ENCODE data around the gene GPR55.

DNA sequence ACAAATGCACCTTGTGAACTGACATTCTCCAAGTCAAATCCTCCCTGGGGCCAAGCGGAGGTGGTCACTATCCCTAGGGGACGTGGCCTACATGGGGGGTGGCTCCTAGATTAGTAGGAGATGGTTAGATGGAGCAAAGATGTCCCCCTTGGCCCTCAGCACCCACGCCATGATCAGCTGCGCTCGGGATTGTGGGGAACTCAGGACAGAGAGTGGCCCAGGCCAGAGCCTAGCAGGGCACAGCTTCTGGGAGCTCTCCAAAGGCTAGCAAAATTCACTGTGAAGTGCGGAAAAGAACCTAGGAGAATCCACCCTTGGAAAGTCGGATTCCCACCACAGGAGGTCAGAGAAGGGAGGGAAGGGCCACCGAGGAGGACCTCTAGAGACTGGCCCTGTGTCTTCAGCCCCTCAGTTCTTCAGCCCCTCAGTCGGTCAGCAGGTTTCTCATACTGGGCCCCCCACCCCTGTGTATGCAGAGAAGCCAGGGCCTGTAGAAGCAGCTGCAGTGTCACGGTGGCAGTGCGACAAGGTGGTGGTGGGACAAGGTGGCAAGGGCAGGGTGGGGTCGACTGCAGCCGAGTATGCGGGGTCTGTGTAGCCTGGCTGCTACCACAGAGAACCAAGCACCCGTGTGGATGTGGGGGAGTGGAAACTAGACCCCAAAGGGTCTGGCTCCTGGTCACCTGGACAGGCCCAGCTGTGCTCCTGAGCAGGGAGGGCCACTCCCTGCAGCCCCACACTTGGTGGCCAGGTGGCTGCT is 18.4 kb downstream of the GPR55 start:
- TF ChIP-seq, protein P1, sequence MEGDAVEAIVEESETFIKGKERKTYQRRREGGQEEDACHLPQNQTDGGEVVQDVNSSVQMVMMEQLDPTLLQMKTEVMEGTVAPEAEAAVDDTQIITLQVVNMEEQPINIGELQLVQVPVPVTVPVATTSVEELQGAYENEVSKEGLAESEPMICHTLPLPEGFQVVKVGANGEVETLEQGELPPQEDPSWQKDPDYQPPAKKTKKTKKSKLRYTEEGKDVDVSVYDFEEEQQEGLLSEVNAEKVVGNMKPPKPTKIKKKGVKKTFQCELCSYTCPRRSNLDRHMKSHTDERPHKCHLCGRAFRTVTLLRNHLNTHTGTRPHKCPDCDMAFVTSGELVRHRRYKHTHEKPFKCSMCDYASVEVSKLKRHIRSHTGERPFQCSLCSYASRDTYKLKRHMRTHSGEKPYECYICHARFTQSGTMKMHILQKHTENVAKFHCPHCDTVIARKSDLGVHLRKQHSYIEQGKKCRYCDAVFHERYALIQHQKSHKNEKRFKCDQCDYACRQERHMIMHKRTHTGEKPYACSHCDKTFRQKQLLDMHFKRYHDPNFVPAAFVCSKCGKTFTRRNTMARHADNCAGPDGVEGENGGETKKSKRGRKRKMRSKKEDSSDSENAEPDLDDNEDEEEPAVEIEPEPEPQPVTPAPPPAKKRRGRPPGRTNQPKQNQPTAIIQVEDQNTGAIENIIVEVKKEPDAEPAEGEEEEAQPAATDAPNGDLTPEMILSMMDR (IDR thresholded peaks at IDR 0.05 in 2 of 3, conservative IDR thresholded peaks at IDR 0.05 in 1 of 3; ENCODE audit: borderline replicate concordance in 1 of 3, insufficient read depth in 1 of 3, low read depth in 2 of 3, low read length in 2 of 3) = no peak
- TF ChIP-seq POLR2AphosphoS5 (IDR thresholded peaks at IDR 0.05; ENCODE audit: low read depth, low read length) (no peak), ELF1 (IDR thresholded peaks at IDR 0.05; ENCODE audit: borderline replicate concordance, low read depth) (no peak), ZNF274 (IDR thresholded peaks at IDR 0.05; ENCODE audit: low read depth, low read length) (no peak), JUND (IDR thresholded peaks at IDR 0.05) (no peak), EZH2 (IDR thresholded peaks at IDR 0.05) (no peak)
- TF ChIP-seq, protein P2, sequence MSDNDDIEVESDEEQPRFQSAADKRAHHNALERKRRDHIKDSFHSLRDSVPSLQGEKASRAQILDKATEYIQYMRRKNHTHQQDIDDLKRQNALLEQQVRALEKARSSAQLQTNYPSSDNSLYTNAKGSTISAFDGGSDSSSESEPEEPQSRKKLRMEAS (IDR thresholded peaks at IDR 0.05) = no peak

Data from HCT116 (cell line).